Loucy (cell line): Measurements from ENCODE around the gene KLHL33.

Experiments
- H2AFZ ChIP-seq: fragments of 200-600 bp; sonication (generic); 2 replicates; pipeline ENCODE4 v1.6.0; 2016; ENCODE audit warnings: antibody characterized with exemption, mild to moderate bottlenecking, low read length, moderate library complexity
- H3F3A ChIP-seq: fragments of 200-600 bp; 2 replicates; pipeline ENCODE4 v1.6.0; 2016; ENCODE audit warnings: antibody characterized with exemption, low read depth, mild to moderate bottlenecking
- H3K27me3 ChIP-seq: fragments of 200-600 bp; sonication (generic); 2 replicates; pipeline ENCODE4 v1.6.1; 2014; ENCODE audit warnings: low read length, mild to moderate bottlenecking; ENCODE audit not compliant: insufficient read depth, poor library complexity, severe bottlenecking
- H3K36me3 ChIP-seq: fragments of 200-600 bp; sonication (generic); 2 replicates; pipeline ENCODE4 v1.6.1; 2016; ENCODE audit warnings: low read length; ENCODE audit not compliant: insufficient read depth
- H3K4me1 ChIP-seq: fragments of 200-600 bp; sonication (generic); 2 replicates; pipeline ENCODE4 v1.5.1; 2014; ENCODE audit warnings: low read length, mild to moderate bottlenecking; ENCODE audit not compliant: insufficient read depth, poor library complexity, severe bottlenecking
- H3K4me2 ChIP-seq: fragments of 200-600 bp; sonication (generic); 2 replicates; pipeline ENCODE4 v1.6.0; 2014; ENCODE audit warnings: antibody characterized with exemption, low read length, low read depth, mild to moderate bottlenecking; ENCODE audit not compliant: poor library complexity, severe bottlenecking
- H3K4me3 ChIP-seq: fragments of 200-600 bp; sonication (generic); 2 replicates; pipeline ENCODE4 v1.5.1; 2014; ENCODE audit warnings: low read length, mild to moderate bottlenecking, mixed read lengths; ENCODE audit not compliant: poor library complexity, severe bottlenecking
- H3K79me2 ChIP-seq: fragments of 200-600 bp; sonication (generic); 2 replicates; pipeline ENCODE4 v1.6.1; 2014; ENCODE audit warnings: low read length; ENCODE audit not compliant: insufficient read depth
- H3K9ac ChIP-seq: fragments of 200-600 bp; sonication (generic); 2 replicates; pipeline ENCODE4 v1.6.0; 2014; ENCODE audit warnings: mild to moderate bottlenecking, low read depth, low read length, moderate library complexity; ENCODE audit not compliant: poor library complexity, severe bottlenecking
- H3K9me2 ChIP-seq: fragments of 200-600 bp; sonication (generic); replicated peaks from 2 replicates; pipeline ENCODE4 v1.6.1; 2016; ENCODE audit warnings: low read depth, low read length, mixed read lengths
- H3K9me3 ChIP-seq: fragments of 200-600 bp; sonication (generic); 2 replicates; pipeline ENCODE4 v1.6.1; 2014; ENCODE audit warnings: mild to moderate bottlenecking, antibody characterized with exemption, low read length, low read depth; ENCODE audit not compliant: insufficient read depth
- H4K20me1 ChIP-seq: fragments of 200-600 bp; sonication (generic); 2 replicates; pipeline ENCODE4 v1.6.0; 2014; ENCODE audit warnings: antibody characterized with exemption, low read length, mild to moderate bottlenecking; ENCODE audit not compliant: insufficient read depth, poor library complexity, severe bottlenecking
- CTCF ChIP-seq: fragments of 200-600 bp; sonication (generic); conservative IDR thresholded peaks from 2 replicates; pipeline ENCODE4 v1.5.1; 2014; ENCODE audit warnings: mild to moderate bottlenecking, antibody characterized with exemption, low read length
- EZH2phosphoT487 ChIP-seq: fragments of 200-600 bp; IDR thresholded peaks from 2 replicates; pipeline ENCODE4 v1.6.1; 2018; ENCODE audit warnings: antibody characterized with exemption, mild to moderate bottlenecking, moderate library complexity, borderline replicate concordance

Gene KLHL33

GRCh38 chr14:20468764-20469241 lies 32.8 kb upstream of the KLHL33 start:
- Histone ChIP-seq H3K36me3 (peaks cover 9% of the 10 kb centered on the region; the same call in 1 of the 2 replicates), H2AFZ (peak overlapping the region; percentile 80), H3K9me2 (no peaks in the 10 kb centered on the region), H3K9me3 (no peaks in the 10 kb centered on the region), H3K27me3 (no peaks in the 10 kb centered on the region), H3K79me2 (peaks cover 46% of the 10 kb centered on the region), H3F3A (no peaks in the 10 kb centered on the region), H3K4me2 (peak overlapping the region; percentile 96), H3K9ac (peak overlapping the region; percentile 92), H3K4me3 (peak overlapping the region; percentile 85), H3K4me1 (peaks cover 32% of the 10 kb centered on the region), H4K20me1 (peaks cover 30% of the 10 kb centered on the region)
- TF ChIP-seq EZH2phosphoT487 (no peak), CTCF (no peak)

- peak within 1 kb of the TSS; percentile 78 for H3K4me3 ChIP-seq
- H2AFZ ChIP-seq = 0 out of 2 replicates have a peak within 1 kb of the TSS, but pooled peaks have one; percentile 48
Measured at GRCh38 chr14:20461225-20462141, 25.5 kb upstream of the KLHL33 start, which contains the start of gene PIP4P1. Gene PIP4P1 (minus strand): TSS chr14:20461434. CDS start chr14:20461325, 109 bp downstream.

More at GRCh38 chr14:20461225-20462141, 25.5 kb upstream of the KLHL33 start, which contains the start of gene PIP4P1:
- Histone ChIP-seq H3K27me3 (no peaks in the 10 kb centered on the region), H3K4me2 (peak within 1 kb of the TSS; percentile 96), H3K9ac (peak within 1 kb of the TSS; percentile 90), H3K9me3 (no peaks in the 10 kb centered on the region), H3K9me2 (no peaks in the 10 kb centered on the region), H3K4me1 (peaks cover 33% of the 10 kb centered on the region), H4K20me1 (peaks cover 39% of the 10 kb centered on the region), H3F3A (no peaks in the 10 kb centered on the region), H3K79me2 (peaks cover 47% of the 10 kb centered on the region), H3K36me3 (peaks cover 27% of the 10 kb centered on the region; the same call in 1 of the 2 replicates)
- TF ChIP-seq EZH2phosphoT487 (no peak), CTCF (no peak)
